Central memory CD8-positive, alpha-beta T cell (primary cell): ENCODE measurements around the gene FAM118A.
"Not testable (repeated sequence)": the region's sequence is repeated elsewhere in the genome, so short reads cannot be mapped to it uniquely, and the experiment has no call there.

Experiments
- ATAC-seq: fragments of 150-1000 bp; cut with Tn5 transposase; replicated peaks from 2 replicates; pipeline ENCODE4 v1.10.0; 2022; ENCODE audit warnings: mild to moderate bottlenecking, moderate FRiP score, moderate number of reproducible peaks; ENCODE audit not compliant: poor library complexity, severe bottlenecking; ENCODE audit errors: extremely low read depth
- DNase-seq, 2 donors: peaks; one replicate each; pipeline ENCODE4 v3.0.0; 2021; ENCODE audit warnings: low spot score in 2 of 2
- H3K27ac Mint-ChIP-seq: one replicate; pipeline ENCODE4 v1.8.0; 2022; ENCODE audit warnings: low read depth, mild to moderate bottlenecking, moderate library complexity, mixed read lengths
- H3K27me3 Mint-ChIP-seq: one replicate; pipeline ENCODE4 v1.8.0; 2022; ENCODE audit warnings: mixed read lengths
- H3K36me3 Mint-ChIP-seq: one replicate; pipeline ENCODE4 v1.8.0; 2022; ENCODE audit warnings: mild to moderate bottlenecking, moderate library complexity, mixed read lengths; ENCODE audit not compliant: insufficient read depth
- H3K4me1 Mint-ChIP-seq: one replicate; pipeline ENCODE4 v1.8.0; 2022; ENCODE audit warnings: mixed read lengths
- H3K4me3 Mint-ChIP-seq: one replicate; pipeline ENCODE4 v1.8.0; 2022; ENCODE audit warnings: mild to moderate bottlenecking, moderate library complexity, mixed read lengths
- H3K9me3 Mint-ChIP-seq: one replicate; pipeline ENCODE4 v1.8.0; 2022; ENCODE audit warnings: mixed read lengths

FAM118A gene

GRCh38 chr22:45351956-45352355 is 42.2 kb downstream of the FAM118A start:
- H3K9me3 Mint-ChIP-seq: no peaks in the 10 kb centered on the region
- H3K36me3 Mint-ChIP-seq: no peaks in the 10 kb centered on the region
- ATAC-seq: no peak
- H3K27ac Mint-ChIP-seq: no peak overlapping the region
- H3K4me3 Mint-ChIP-seq: no peak overlapping the region
- no peak for DNase-seq
- no peaks in the 10 kb centered on the region for H3K27me3 Mint-ChIP-seq
- no peaks in the 10 kb centered on the region for H3K4me1 Mint-ChIP-seq

- H3K27me3 Mint-ChIP-seq, H3K4me3 Mint-ChIP-seq, H3K36me3 Mint-ChIP-seq, H3K27ac Mint-ChIP-seq, DNase-seq, H3K4me1 Mint-ChIP-seq, H3K9me3 Mint-ChIP-seq, ATAC-seq: not testable (repeated sequence)
Observed at GRCh38 chr22:45352757-45353156, 43.0 kb downstream of the FAM118A start.

GRCh38 chr22:45353786-45354185 is 44.1 kb downstream of the FAM118A start:
- Mint-ChIP-seq H3K9me3 (no peaks in the 10 kb centered on the region), H3K36me3 (no peaks in the 10 kb centered on the region), H3K27ac (no peak overlapping the region), H3K4me1 (no peaks in the 10 kb centered on the region), H3K4me3 (no peak overlapping the region), H3K27me3 (no peaks in the 10 kb centered on the region)
- DNase-seq (no peak), ATAC-seq (no peak)

GRCh38 chr22:45357490-45357889 is 47.8 kb downstream of the FAM118A start:
- DNase-seq (no peak), ATAC-seq (no peak)
- Mint-ChIP-seq H3K9me3 (no peaks in the 10 kb centered on the region), H3K4me3 (no peak overlapping the region), H3K27me3 (peaks cover 3% of the 10 kb centered on the region), H3K36me3 (no peaks in the 10 kb centered on the region), H3K4me1 (no peaks in the 10 kb centered on the region), H3K27ac (no peak overlapping the region)

GRCh38 chr22:45358127-45358526 is 48.4 kb downstream of the FAM118A start:
- no peak overlapping the region for H3K27ac Mint-ChIP-seq
- DNase-seq (no peak), ATAC-seq (no peak)
- no peaks in the 10 kb centered on the region for H3K36me3 Mint-ChIP-seq
- no peaks in the 10 kb centered on the region for H3K4me1 Mint-ChIP-seq
- H3K4me3 Mint-ChIP-seq: no peak overlapping the region
- H3K9me3 Mint-ChIP-seq: no peaks in the 10 kb centered on the region
- H3K27me3 Mint-ChIP-seq: peaks cover 8% of the 10 kb centered on the region

GRCh38 chr22:45359627-45360026 is 49.9 kb downstream of the FAM118A start:
- Mint-ChIP-seq H3K4me3 (no peak overlapping the region), H3K4me1 (no peaks in the 10 kb centered on the region), H3K27me3 (peaks cover 14% of the 10 kb centered on the region), H3K27ac (no peak overlapping the region), H3K36me3 (no peaks in the 10 kb centered on the region), H3K9me3 (no peaks in the 10 kb centered on the region)
- ATAC-seq (no peak), DNase-seq (no peak)

GRCh38 chr22:45366713-45367112 is 57.0 kb downstream of the FAM118A start:
- H3K27me3 Mint-ChIP-seq: peaks cover 49% of the 10 kb centered on the region
- ATAC-seq (no peak), DNase-seq (no peak)
- no peak overlapping the region for H3K4me3 Mint-ChIP-seq
- no peaks in the 10 kb centered on the region for H3K36me3 Mint-ChIP-seq
- no peak overlapping the region for H3K27ac Mint-ChIP-seq
- H3K9me3 Mint-ChIP-seq: peaks cover 8% of the 10 kb centered on the region
- H3K4me1 Mint-ChIP-seq: no peaks in the 10 kb centered on the region

- not testable (repeated sequence) for H3K4me1 Mint-ChIP-seq, H3K27ac Mint-ChIP-seq, H3K9me3 Mint-ChIP-seq, DNase-seq, H3K36me3 Mint-ChIP-seq, H3K4me3 Mint-ChIP-seq, ATAC-seq
- H3K27me3 Mint-ChIP-seq: peaks cover 23% of the 10 kb centered on the region
Observed at GRCh38 chr22:45373592-45373991, 63.9 kb downstream of the FAM118A start.

GRCh38 chr22:45376009-45376408 is 66.3 kb downstream of the FAM118A start:
- H3K4me1 Mint-ChIP-seq: no peaks in the 10 kb centered on the region
- no peak for ATAC-seq
- H3K4me3 Mint-ChIP-seq: no peak overlapping the region

GRCh38 chr22:45376703-45377102 is 67.0 kb downstream of the FAM118A start:
- ATAC-seq (no peak), DNase-seq (no peak)
- Mint-ChIP-seq H3K27ac (no peak overlapping the region), H3K27me3 (peaks cover 28% of the 10 kb centered on the region), H3K4me1 (no peaks in the 10 kb centered on the region), H3K9me3 (no peaks in the 10 kb centered on the region), H3K4me3 (no peak overlapping the region), H3K36me3 (no peaks in the 10 kb centered on the region)

More at GRCh38 chr22:45376009-45376408, 66.3 kb downstream of the FAM118A start:
- Mint-ChIP-seq H3K27ac (no peak overlapping the region), H3K9me3 (no peaks in the 10 kb centered on the region), H3K27me3 (peaks cover 31% of the 10 kb centered on the region), H3K36me3 (no peaks in the 10 kb centered on the region)
- DNase-seq: no peak

- Mint-ChIP-seq H3K27ac (no peak overlapping the region), H3K36me3 (no peaks in the 10 kb centered on the region), H3K4me1 (no peaks in the 10 kb centered on the region), H3K4me3 (no peak overlapping the region), H3K27me3 (peaks cover 42% of the 10 kb centered on the region), H3K9me3 (no peaks in the 10 kb centered on the region)
- DNase-seq: no peak
- no peak for ATAC-seq
Observed at GRCh38 chr22:45381348-45381747, 71.6 kb downstream of the FAM118A start.

GRCh38 chr22:45389546-45389945 is 79.8 kb downstream of the FAM118A start:
- no peaks in the 10 kb centered on the region for H3K4me1 Mint-ChIP-seq
- no peak overlapping the region for H3K27ac Mint-ChIP-seq
- peaks cover 22% of the 10 kb centered on the region for H3K27me3 Mint-ChIP-seq
- H3K36me3 Mint-ChIP-seq: no peaks in the 10 kb centered on the region
- no peak overlapping the region for H3K4me3 Mint-ChIP-seq
- no peak for ATAC-seq
- no peak for DNase-seq
- no peaks in the 10 kb centered on the region for H3K9me3 Mint-ChIP-seq
